Ureter (tissue), 1 donor: ENCODE results near the gene SLC9A3. TPM values are rescaled to one million over a fixed set of nuclear protein-coding genes. Genes with fewer than 3 reads are reported as not detected.
"Not testable (repeated sequence)": the region's sequence is repeated elsewhere in the genome, so short reads cannot be mapped to it uniquely, and the experiment has no call there.

Experiments
- DNase-seq: peaks from one replicate; pipeline ENCODE4 v3.0.0-alpha.2; 2020; ENCODE audit warnings: low spot score
- total RNA-seq: library from RNA; stranded (reverse); gene quantifications from one replicate; pipeline ENCODE4 v1.2.4, GENCODE V29; 2023
- donor health status: DM: yes; HTN: yes; CAD: no.

The SLC9A3 gene
- total RNA-seq, 1 donor from 2014 or later = 1.1 TPM

GRCh38 chr5:507986-508575 lies 16.2 kb downstream of the SLC9A3 start:
- DNase-seq = not testable (repeated sequence)

DNA sequence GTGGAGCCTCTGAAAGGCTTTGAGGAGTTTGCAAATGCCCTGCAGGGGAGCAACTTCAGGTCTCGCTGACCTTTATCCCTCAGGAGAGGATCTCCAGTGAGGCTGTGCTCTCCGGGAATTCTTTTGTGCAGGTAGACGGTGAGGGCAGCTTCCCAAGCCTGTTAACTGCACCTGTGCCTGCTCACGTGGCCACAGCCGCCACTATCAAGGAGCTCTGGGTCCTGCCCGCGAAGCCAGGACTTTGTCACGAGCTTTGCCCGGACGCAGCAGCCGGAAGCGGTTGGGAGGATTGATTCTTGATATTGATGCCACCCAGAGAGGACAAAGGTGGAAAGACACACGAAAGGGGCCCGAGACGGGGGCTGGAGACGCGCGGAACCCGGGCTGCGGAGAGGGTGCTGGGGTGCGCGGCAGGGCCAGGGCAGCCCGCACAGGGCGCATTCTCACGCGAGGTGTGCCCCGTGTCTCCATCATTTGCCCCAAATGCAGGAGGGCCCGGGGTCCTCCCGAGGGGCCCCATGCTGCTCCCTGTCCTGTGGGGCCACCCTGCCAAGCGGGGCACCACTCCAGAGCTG lies 18.2 kb downstream of the SLC9A3 start:
- DNase-seq = no peak

GRCh38 chr5:504326-505154 lies 19.7 kb downstream of the SLC9A3 start:
- DNase-seq = no peak

- DNase-seq = no peak
Measured at GRCh38 chr5:502325-503079, 21.7 kb downstream of the SLC9A3 start.

GRCh38 chr5:501831-502184 lies 22.4 kb downstream of the SLC9A3 start:
- no peak for DNase-seq

- no peak for DNase-seq
Measured at GRCh38 chr5:501105-501830, 23.0 kb downstream of the SLC9A3 start.

GRCh38 chr5:500491-500890 lies 23.8 kb downstream of the SLC9A3 start:
- DNase-seq = no peak

DNA sequence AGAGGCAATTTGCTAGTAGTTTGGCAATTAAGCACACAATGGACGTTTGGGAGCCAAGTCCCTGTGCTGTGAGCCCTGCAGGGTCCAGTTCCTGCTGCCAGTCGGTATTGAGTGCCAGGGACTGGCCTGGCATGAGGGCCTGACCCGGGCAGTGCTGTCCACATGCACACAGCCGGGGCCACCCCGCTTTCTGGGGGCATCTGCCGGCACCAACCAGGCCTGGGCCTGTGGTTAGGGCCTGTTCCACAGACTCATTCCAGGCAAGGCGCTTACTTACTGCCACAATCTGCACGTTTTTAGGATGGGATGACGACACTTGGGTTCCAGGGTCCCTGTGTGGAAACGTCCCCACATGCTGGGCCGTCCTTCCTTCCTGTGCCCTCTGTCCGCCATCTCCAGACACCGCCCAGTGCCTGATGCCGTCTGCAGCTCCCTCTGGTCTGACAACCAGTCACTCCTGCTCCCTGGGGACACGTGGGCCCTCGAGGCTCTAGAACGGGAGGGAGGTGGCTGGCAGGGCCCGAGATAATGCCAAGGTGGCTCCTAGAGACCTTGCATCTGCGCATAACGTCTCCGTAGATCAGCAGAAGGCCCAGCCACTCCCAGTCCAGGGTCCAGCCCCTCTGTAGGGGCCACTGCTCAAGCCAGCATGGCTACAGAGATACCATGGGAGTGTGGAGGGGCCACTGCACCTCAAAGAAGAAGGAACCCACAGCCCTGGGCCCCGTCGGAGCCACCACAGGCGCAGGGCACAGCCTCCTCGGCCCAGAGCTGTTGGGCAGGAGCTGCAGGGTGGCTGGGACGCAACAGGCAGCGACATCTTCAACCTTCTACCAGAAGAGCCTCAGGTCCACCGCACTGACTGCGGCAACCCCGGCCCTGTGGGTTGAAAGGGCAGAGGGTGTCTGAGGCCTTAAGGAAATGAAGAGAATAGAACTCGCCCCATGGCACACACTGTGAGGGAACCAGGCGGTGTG lies 24.7 kb downstream of the SLC9A3 start:
- DNase-seq = no peak

DNA sequence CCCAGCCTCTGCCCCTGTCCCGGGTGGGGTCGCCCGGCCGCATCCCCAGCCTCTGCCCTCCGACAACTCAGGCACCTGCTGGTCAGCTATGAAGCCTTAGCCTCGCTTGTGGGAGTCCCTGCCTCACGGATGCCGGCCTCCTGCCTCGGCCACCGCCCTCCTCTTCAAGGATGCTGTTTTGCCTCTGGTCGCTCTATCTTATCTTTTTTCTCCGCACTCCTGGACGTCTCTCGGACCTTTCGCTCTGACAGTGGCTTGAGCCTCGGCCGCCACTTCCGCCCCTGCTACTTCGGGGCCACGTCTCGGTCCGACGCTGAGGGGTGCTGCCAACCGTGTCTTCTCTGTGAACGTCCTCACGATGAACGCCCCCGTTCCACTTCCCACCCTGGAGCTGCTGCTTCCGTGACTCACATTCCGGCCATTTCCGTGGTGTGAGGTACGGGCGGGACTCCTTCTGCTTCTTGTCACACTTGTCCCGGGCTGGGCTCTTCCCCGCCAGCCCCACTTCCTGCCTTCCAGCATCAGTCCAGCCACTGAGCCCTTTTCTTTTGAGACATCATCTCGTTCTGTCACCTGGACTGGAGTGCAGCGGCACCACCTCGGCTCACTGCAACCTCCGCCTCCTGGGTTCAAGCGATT lies 26.3 kb downstream of the SLC9A3 start:
- no peak for DNase-seq

DNA sequence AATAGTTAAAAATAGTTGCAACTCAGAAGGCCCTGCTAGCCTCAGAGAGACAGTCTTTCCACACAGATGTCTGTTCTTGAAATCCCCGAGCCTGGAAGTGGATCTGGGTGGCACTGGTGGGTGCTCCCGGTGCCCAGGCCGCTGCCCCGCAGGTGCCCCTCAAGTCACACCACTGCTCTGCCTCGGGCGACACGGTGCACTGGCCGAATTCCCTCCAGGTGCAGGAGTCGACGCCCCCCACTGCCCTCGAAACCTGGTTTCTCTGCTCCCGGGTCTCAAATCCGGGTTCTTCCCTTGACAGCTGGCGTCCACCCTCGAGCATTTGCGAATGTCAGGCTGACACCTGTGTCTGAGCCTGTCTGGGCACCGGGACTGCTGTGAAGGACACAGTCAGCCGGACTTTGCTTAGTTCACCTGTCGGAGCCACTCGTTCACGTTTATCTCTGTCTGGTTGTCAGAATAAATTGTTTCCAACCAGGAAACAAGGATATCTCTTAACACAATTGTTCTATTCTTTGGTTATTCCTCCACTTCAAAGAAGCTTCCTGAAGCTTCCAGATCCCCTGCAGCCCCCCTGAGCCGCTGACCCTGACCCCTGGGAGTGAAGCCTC lies 27.1 kb downstream of the SLC9A3 start:
- no peak for DNase-seq

- DNase-seq = no peak
Measured at GRCh38 chr5:496028-496427, 28.2 kb downstream of the SLC9A3 start.

DNA sequence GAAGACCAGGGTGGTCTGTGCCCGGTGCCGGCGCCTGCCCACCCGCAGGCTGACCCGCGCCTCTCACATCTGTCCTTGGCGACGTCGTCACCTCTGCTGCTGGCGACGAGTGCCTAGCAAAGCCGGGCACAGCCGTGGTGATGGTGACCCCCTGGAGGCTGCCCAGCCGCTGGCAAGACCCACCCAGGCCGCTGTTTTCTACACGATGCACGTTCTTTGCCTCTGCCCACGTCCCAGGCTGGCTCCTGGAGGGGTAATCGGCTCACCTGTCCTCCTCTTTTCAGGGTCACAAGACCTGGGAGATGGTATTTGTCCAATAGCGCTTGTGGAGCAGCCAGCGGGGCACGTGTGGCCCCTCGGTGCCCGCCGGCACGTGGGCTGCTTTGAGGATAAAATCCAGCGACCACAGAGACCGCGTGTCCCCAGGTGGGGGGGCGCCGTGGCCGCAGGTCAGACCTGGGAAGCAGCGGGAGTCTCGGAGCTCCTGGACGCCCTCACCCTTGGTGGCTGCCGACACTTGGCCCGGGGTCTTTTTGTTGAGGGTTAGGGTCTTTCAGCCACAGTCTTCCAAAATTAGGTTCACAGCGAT lies 29.5 kb downstream of the SLC9A3 start:
- DNase-seq = no peak

DNA sequence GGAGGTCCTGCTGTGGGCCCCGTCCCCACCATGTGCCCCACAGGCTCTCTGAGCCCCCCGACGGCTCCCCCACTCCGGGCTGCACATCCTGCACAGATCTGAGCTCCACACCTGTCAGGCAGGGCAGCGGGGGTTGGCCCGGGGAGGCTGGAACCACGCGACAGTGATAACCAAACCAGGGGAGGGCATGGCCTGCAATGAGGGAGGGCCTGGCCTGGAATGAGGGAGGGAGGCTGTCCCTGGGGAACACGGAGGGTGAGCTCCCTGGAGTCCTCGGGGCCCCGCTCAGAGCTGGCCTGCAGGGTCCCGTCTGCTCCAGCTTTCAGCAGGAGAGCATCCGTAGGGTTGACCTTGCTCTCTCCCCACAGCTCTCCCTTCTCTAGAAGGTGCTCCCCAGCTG lies 30.5 kb downstream of the SLC9A3 start:
- no peak for DNase-seq

DNA sequence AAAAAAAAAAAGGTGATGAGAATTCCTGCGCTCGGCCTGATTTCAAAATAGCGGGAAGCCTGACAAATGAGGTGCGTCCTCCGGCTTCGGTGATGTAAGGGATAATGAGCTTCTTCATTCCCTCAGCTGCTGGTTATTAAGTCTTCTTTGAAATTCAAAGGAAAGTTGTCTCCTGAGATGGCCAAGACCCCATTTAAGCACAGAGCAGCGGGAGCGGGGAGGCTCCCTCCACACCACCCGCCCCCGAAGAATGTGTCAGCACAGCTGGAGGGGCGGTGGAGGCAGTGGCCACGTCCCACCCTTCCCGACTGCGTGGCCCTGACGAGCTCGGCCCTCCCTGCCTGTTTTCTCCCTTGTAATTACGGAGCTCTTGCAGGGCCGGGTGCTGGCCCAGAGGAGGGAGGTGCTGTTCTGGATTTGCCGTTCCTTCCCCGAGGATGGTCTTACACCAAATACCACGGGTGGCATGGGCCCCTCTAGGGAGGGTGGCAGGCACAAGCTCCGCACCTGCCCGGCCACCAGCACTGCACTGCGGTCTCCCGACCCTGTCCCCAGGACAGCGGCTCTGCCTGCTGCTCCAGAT lies 31.0 kb downstream of the SLC9A3 start:
- DNase-seq = no peak

- DNase-seq = no peak
Measured at GRCh38 chr5:492314-492893, 31.8 kb downstream of the SLC9A3 start.

GRCh38 chr5:491856-492155 lies 32.4 kb downstream of the SLC9A3 start:
- no peak for DNase-seq

DNA sequence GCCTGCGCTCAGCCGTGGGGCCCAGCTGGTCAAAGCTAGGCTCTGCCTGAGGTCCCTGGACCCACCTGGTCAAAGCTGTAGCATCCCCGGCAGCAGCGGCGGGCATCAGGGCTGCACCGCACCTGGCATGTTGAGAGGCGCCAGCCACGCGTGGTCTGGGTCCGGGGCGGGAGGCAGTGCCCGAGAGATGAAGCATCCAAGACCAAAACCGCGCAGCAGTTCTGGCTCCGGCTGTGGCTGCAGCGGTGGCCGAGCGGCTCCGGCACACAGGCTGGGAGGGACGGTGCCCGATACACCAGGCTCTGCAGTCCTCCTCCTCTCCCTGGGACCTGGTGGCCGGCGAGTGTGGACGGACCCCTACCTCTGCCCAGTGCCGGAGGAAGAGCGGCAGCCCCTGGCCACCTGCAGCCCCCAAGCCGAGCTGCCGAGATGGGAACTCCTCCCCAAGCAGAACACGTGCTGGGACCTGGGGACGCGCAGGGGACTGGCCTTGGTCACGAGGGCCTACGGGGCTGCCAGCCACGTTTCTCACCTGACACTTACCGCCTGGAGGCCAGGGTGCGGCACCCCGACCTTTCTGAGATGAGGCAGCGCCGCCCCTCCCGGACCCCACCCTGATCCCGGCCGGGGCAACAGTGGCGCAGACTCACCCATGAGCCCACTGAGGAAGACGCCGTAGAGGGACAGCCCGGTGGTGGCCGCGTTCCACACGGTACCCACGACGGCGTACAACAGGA lies 33.0 kb downstream of the SLC9A3 start:
- no peak for DNase-seq
